MM.1S (cell line): ENCODE data around the gene MRPS6.

ENCODE experiments used
- DNase-seq: peaks from one replicate; pipeline ENCODE4 v3.0.0-alpha.2; 2015
- H2AFZ ChIP-seq: fragments of 300-600 bp; sonication (generic); 2 replicates; pipeline ENCODE4 v1.6.0; 2016; ENCODE audit warnings: antibody characterized with exemption, low read length
- H3F3A ChIP-seq: fragments of 300-600 bp; sonication (generic); 2 replicates; pipeline ENCODE4 v1.6.1; 2016; ENCODE audit warnings: mild to moderate bottlenecking, antibody characterized with exemption, low read length, moderate library complexity, mixed read lengths; ENCODE audit not compliant: insufficient read depth
- H3K27ac ChIP-seq: fragments of 300-600 bp; sonication (generic); 2 replicates; pipeline ENCODE4 v1.5.1; 2016; ENCODE audit warnings: mild to moderate bottlenecking, low read length
- H3K27me3 ChIP-seq: fragments of 300-600 bp; sonication (generic); replicated peaks from 2 replicates; pipeline ENCODE4 v1.6.0; 2016; ENCODE audit warnings: low read length; ENCODE audit not compliant: insufficient read depth
- H3K36me3 ChIP-seq: fragments of 300-600 bp; sonication (generic); replicated peaks from 2 replicates; pipeline ENCODE4 v1.6.1; 2016; ENCODE audit warnings: mild to moderate bottlenecking, low read length, mixed read lengths; ENCODE audit not compliant: insufficient read depth
- H3K4me1 ChIP-seq: fragments of 300-600 bp; sonication (generic); 2 replicates; pipeline ENCODE4 v1.6.1; 2016; ENCODE audit warnings: low read length, mixed read lengths
- H3K4me2 ChIP-seq: fragments of 300-600 bp; sonication (generic); 2 replicates; pipeline ENCODE4 v1.6.0; 2016; ENCODE audit warnings: low read depth, low read length
- H3K4me3 ChIP-seq: fragments of 300-600 bp; sonication (generic); 2 replicates; pipeline ENCODE4 v1.5.1; 2016; ENCODE audit warnings: low read length, mixed read lengths
- H3K79me2 ChIP-seq: fragments of 300-600 bp; sonication (generic); 2 replicates; pipeline ENCODE4 v1.6.1; 2016; ENCODE audit warnings: mixed run types, low read length, mixed read lengths
- H3K9ac ChIP-seq: fragments of 300-600 bp; sonication (generic); 2 replicates; pipeline ENCODE4 v1.6.1; 2016; ENCODE audit warnings: low read length, mixed read lengths
- H3K9me2 ChIP-seq: fragments of 300-600 bp; sonication (generic); replicated peaks from 2 replicates; pipeline ENCODE4 v1.6.1; 2016; ENCODE audit warnings: mild to moderate bottlenecking, low read length, mixed read lengths; ENCODE audit not compliant: insufficient read depth
- H3K9me3 ChIP-seq: fragments of 300-600 bp; sonication (generic); replicated peaks from 2 replicates; pipeline ENCODE4 v1.6.1; 2016; ENCODE audit warnings: mild to moderate bottlenecking, low read length, mixed read lengths; ENCODE audit not compliant: insufficient read depth
- H4K20me1 ChIP-seq: fragments of 300-600 bp; sonication (generic); 2 replicates; pipeline ENCODE4 v1.6.1; 2016; ENCODE audit warnings: mild to moderate bottlenecking, low read length, moderate library complexity, mixed read lengths; ENCODE audit not compliant: insufficient read depth
- EZH2 ChIP-seq: fragments of 300-600 bp; sonication (generic); optimal IDR thresholded peaks from 2 replicates; pipeline ENCODE3; 2017; ENCODE audit warnings: low read depth, mild to moderate bottlenecking, antibody characterized with exemption, low read length, mixed read lengths
- EZH2phosphoT487 ChIP-seq: fragments of 300-600 bp; sonication (generic); IDR thresholded peaks from 2 replicates; pipeline ENCODE4 v1.6.1; 2018; ENCODE audit warnings: antibody characterized with exemption, low read length
- TF ChIP-seq, protein P1 (sequence below): fragments of 300-600 bp; sonication (generic); IDR thresholded peaks from 2 replicates; pipeline ENCODE4 v1.5.1; 2016; ENCODE audit warnings: antibody characterized with exemption, low read length, mixed read lengths

MRPS6 gene

DNA sequence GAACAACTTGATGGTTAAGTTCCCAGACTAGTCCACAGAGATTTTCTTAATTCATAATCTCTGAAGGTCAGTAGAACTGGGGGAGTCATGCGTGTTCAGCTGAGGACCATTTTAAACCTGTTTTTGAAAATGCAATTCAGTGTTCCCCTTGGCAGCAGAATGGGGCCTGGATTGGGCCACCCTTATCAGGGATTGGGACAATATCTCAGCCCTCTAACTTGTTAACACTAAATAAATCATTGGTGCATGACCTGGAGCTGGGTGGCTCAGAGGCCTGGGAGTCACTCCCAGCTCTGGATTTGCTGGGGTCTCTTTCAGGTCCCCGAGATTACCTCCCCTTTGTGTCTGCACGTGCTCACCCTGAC lies 55.3 kb downstream of the MRPS6 start:
- H3K4me1 ChIP-seq: no peaks in the 10 kb centered on the region
- H2AFZ ChIP-seq: no peak overlapping the region
- no peak overlapping the region for H3K9ac ChIP-seq
- no peak for DNase-seq
- no peaks in the 10 kb centered on the region for H3F3A ChIP-seq
- peaks cover 19% of the 10 kb centered on the region for H3K79me2 ChIP-seq
- no peak overlapping the region for H3K4me3 ChIP-seq
- TF ChIP-seq, protein P1, sequence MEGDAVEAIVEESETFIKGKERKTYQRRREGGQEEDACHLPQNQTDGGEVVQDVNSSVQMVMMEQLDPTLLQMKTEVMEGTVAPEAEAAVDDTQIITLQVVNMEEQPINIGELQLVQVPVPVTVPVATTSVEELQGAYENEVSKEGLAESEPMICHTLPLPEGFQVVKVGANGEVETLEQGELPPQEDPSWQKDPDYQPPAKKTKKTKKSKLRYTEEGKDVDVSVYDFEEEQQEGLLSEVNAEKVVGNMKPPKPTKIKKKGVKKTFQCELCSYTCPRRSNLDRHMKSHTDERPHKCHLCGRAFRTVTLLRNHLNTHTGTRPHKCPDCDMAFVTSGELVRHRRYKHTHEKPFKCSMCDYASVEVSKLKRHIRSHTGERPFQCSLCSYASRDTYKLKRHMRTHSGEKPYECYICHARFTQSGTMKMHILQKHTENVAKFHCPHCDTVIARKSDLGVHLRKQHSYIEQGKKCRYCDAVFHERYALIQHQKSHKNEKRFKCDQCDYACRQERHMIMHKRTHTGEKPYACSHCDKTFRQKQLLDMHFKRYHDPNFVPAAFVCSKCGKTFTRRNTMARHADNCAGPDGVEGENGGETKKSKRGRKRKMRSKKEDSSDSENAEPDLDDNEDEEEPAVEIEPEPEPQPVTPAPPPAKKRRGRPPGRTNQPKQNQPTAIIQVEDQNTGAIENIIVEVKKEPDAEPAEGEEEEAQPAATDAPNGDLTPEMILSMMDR: no peak
- no peak for TF ChIP-seq EZH2
- H3K27ac ChIP-seq: no peak overlapping the region
- no peak overlapping the region for H3K4me2 ChIP-seq
- H3K9me3 ChIP-seq: no peaks in the 10 kb centered on the region
- no peaks in the 10 kb centered on the region for H3K9me2 ChIP-seq
- 0 out of 2 replicates have a peak, but pooled peaks cover 2% of the 10 kb centered on the region for H3K36me3 ChIP-seq
- H4K20me1 ChIP-seq: no peaks in the 10 kb centered on the region
- H3K27me3 ChIP-seq: no peaks in the 10 kb centered on the region

DNA sequence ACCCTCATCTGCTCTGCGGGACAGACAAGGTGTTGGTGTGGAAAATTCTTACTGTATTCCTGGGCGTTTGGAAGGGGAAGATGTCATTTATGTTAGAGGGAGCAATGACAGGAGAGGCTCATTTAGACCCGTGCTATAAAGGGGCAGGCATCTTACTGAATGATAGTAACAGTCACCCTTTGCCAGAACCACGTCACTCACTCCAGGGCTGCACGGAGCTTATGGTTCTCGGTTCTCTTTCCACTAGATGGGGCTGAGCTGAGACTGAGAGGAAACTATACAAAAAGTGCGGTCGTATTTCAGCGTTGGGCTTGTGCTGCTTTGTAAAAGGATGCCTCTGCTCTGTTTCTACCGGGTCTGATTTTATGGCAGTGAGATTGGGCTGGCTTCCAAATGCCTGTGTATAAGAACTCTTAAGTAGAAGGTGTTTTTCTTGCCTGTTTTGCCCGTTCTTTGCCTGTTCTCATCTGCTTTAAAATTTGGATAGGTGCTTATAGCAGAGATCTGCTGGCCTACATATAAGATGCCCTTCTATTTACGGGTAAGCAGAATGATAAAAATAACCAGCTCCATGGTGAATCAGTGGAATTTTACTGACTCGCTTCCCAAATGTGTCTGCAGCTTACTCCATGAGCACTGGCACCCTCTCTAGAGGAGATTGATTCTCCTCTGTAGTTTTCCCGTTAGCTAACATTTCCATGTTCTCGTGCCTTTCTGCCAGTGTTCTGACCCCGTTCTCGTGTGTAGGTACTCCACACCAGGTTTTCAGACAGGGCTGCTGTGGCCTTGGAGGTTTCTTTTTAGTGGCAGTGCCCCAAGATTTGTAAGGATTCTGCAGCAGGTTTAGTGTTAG lies 55.9 kb downstream of the MRPS6 start:
- Histone ChIP-seq H3K4me1 (no peaks in the 10 kb centered on the region), H3K79me2 (peaks cover 19% of the 10 kb centered on the region), H2AFZ (no peak overlapping the region), H4K20me1 (no peaks in the 10 kb centered on the region), H3K27ac (no peak overlapping the region), H3F3A (no peaks in the 10 kb centered on the region), H3K9me3 (no peaks in the 10 kb centered on the region), H3K9me2 (no peaks in the 10 kb centered on the region), H3K36me3 (0 out of 2 replicates have a peak, but pooled peaks cover 2% of the 10 kb centered on the region), H3K27me3 (no peaks in the 10 kb centered on the region), H3K9ac (no peak overlapping the region), H3K4me2 (no peak overlapping the region), H3K4me3 (no peak overlapping the region)
- no peak for DNase-seq
- TF ChIP-seq EZH2 (no peak), EZH2phosphoT487 (no peak)
- TF ChIP-seq, protein P1: no peak

DNA sequence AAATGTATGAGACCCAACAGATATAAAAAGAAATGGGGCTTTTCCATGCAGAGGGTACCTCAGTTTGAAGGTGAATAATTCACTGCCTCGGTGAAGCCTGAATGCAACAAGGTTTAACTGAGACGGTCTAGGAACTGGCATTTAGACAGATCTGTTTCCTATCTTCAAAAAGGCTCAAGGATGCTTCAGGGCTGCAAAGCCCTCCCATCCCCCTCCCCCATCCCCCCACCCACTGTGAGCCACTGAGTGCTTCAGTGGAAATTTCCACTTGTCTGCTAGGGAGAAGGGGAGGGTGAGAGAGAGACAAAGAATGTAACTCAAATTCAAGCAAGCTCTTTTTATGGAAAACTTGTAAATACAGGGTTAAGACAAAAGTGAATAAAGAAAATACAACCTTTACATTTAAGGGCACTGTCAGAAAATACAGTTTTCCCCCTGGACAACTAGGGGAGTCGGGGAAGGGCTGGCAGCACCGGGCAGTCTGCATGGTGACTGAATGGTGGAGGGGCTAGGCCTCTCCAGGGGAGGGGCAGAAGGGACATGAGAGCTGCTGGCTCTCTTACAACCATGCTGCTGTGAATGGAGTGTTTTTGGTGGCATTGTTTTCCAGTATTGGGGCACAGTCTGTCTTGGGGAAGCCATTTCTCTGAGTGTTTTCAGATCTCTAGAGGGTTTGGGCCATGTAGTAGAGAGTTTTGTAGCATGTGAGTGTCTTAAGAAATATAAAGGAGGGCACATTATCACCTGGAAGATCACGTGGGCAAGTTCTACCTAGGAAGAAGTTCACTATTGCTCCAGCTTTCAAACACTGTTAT lies 56.7 kb downstream of the MRPS6 start:
- Histone ChIP-seq H3K27ac (no peak overlapping the region), H3F3A (no peaks in the 10 kb centered on the region), H3K4me1 (no peaks in the 10 kb centered on the region), H4K20me1 (no peaks in the 10 kb centered on the region), H3K4me3 (no peak overlapping the region), H3K36me3 (0 out of 2 replicates have a peak, but pooled peaks cover 2% of the 10 kb centered on the region), H3K9me2 (no peaks in the 10 kb centered on the region), H3K79me2 (peaks cover 19% of the 10 kb centered on the region), H3K9ac (no peak overlapping the region), H3K9me3 (no peaks in the 10 kb centered on the region), H3K27me3 (no peaks in the 10 kb centered on the region), H2AFZ (no peak overlapping the region), H3K4me2 (no peak overlapping the region)
- no peak for DNase-seq
- TF ChIP-seq EZH2phosphoT487: no peak
